ENCODE results near the gene UGT1A6.

DNA sequence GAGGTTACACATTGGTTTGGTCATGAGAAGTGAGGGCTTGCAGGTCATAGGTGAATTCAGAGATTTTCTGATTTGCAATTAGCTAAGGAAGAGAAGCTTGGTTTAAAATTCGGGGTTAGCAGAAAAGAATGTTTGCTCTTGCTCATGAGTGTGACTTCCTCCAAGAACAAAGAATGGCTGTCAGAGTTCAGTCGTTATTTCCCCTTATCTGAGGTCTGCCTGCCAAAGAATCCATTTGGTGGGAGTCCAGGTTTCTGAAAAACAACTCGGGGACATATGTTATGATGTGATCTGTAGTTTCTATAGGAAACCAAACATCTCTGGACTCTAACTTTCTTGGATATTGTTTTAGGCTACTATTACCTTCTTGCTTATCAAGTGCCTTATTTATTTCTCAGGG, 3.2 kb upstream of the UGT1A6 start:
- TF ChIP-seq GATA2 (IDR thresholded peaks at IDR 0.05; ENCODE audit: low read depth, low read length) (no peak), GATA3 (IDR thresholded peaks at IDR 0.05; ENCODE audit: low read depth, low read length) (no peak)

All from SH-SY5Y (cell line).